ENCODE data around the gene COPE.

GRCh38 chr19:18867199-18867598, 52.0 kb downstream of the COPE start:
- TF ChIP-seq CTCF (IDR thresholded peaks at IDR 0.05): no peak
- no peak for TF ChIP-seq EP300 (IDR thresholded peaks at IDR 0.05)
- TF ChIP-seq POLR2AphosphoS5 (IDR thresholded peaks at IDR 0.05): no peak

Data from gastroesophageal sphincter (tissue), 3 donors.